CD4-positive, alpha-beta T cell treated with Interleukin-21 for 1 hour (primary cell): ENCODE data around the gene GATD1.

Source experiments
- DNase-seq: peaks from one replicate; pipeline ENCODE4 v3.0.0-alpha.2; 2020

GATD1 gene

GRCh38 chr11:811446-812245 is 34.4 kb upstream of the GATD1 start:
- DNase-seq, result no peak

- no peak for DNase-seq
Measured at GRCh38 chr11:810040-810567, 32.8 kb upstream of the GATD1 start.

- peak; percentile 97 for DNase-seq
Measured at GRCh38 chr11:809287-810039, 32.2 kb upstream of the GATD1 start, which contains the start of gene RPLP2. Gene RPLP2 (plus strand): TSS chr11:809967. CDS start chr11:810235, 268 bp downstream.

GRCh38 chr11:808427-809286 is 31.4 kb upstream of the GATD1 start:
- peak; percentile 63 for DNase-seq

- no peak for DNase-seq
Measured at GRCh38 chr11:804599-804964, 27.3 kb upstream of the GATD1 start.

GRCh38 chr11:803770-804598 is 26.7 kb upstream of the GATD1 start:
- no peak for DNase-seq

GRCh38 chr11:803467-803742 is 26.1 kb upstream of the GATD1 start:
- no peak for DNase-seq

- no peak for DNase-seq
Measured at GRCh38 chr11:802693-803466, 25.6 kb upstream of the GATD1 start.

- DNase-seq, result no peak
Measured at GRCh38 chr11:802018-802617, 24.8 kb upstream of the GATD1 start.

- no peak for DNase-seq
Measured at GRCh38 chr11:801097-801780, 24.0 kb upstream of the GATD1 start.

- no peak for DNase-seq
Measured at GRCh38 chr11:800473-800872, 23.2 kb upstream of the GATD1 start.

- no peak for DNase-seq
Measured at GRCh38 chr11:799641-800316, 22.5 kb upstream of the GATD1 start.

GRCh38 chr11:798093-798713 is 20.9 kb upstream of the GATD1 start, which contains the start of gene SLC25A22:
Gene SLC25A22 (minus strand): TSS chr11:798281. CDS start chr11:795006, 3,275 bp downstream.
- peak; percentile 85 for DNase-seq

GRCh38 chr11:797296-798092 is 20.2 kb upstream of the GATD1 start:
- DNase-seq, result peak; percentile 89

GRCh38 chr11:796565-797295 is 19.4 kb upstream of the GATD1 start:
- DNase-seq, result no peak

GRCh38 chr11:795634-796564 is 18.6 kb upstream of the GATD1 start:
- DNase-seq, result peak; percentile 83
